SU-DHL-6 (cell line): ENCODE data around the gene NLRP1.

ENCODE experiments used
- EZH2phosphoT487 ChIP-seq: fragments of 200-600 bp; sonication (generic), shearing (Covaris generic); conservative IDR thresholded peaks from 2 replicates; pipeline ENCODE4 v1.6.1; 2018; ENCODE audit warnings: mild to moderate bottlenecking, antibody characterized with exemption, low read length, moderate library complexity, mixed read lengths
- TF ChIP-seq, protein P1 (sequence below): fragments of 200-600 bp; sonication (generic); IDR thresholded peaks from one replicate; pipeline ENCODE4 v1.5.1; 2017; ENCODE audit warnings: antibody characterized with exemption, mild to moderate bottlenecking, low read length, moderate library complexity; ENCODE audit not compliant: insufficient read depth, poor library complexity, severe bottlenecking

DNA sequence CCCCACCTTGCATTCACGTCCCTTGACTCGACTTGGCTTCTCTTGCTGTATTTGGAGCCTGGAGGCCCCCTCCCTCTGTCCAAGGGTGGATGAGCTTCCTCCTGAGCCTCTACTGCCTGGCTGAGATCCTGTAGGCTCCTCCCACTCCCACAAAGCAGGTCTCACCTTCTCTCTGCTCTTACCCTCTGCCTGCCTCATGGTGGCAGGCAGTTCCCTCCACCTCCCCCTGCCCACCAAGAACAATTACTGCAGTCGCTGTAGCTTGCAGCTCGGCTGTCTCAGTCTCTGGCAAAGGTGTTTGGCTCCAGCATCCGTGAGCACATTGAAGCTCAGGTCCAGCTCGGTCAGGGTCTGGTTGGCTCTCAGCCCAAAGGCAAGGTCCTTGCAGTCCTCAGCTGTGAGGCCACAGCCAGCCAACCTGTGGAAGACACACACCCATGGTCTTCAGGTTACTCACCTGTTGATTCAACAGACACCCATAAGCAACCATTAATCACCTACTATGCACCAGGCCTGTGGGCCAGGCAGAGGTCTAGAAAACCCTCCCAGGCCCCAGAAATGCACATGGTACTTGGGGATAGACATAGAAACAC lies 42.6 kb downstream of the NLRP1 start:
- TF ChIP-seq, protein P1, sequence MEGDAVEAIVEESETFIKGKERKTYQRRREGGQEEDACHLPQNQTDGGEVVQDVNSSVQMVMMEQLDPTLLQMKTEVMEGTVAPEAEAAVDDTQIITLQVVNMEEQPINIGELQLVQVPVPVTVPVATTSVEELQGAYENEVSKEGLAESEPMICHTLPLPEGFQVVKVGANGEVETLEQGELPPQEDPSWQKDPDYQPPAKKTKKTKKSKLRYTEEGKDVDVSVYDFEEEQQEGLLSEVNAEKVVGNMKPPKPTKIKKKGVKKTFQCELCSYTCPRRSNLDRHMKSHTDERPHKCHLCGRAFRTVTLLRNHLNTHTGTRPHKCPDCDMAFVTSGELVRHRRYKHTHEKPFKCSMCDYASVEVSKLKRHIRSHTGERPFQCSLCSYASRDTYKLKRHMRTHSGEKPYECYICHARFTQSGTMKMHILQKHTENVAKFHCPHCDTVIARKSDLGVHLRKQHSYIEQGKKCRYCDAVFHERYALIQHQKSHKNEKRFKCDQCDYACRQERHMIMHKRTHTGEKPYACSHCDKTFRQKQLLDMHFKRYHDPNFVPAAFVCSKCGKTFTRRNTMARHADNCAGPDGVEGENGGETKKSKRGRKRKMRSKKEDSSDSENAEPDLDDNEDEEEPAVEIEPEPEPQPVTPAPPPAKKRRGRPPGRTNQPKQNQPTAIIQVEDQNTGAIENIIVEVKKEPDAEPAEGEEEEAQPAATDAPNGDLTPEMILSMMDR = no peak
- TF ChIP-seq EZH2phosphoT487 = no peak
